ENCODE data around the gene SMIM22.

SMIM22 gene

GRCh38 chr16:4813251-4814003 is 18.3 kb downstream of the SMIM22 start:
- FAIRE-seq: no peak

DNA sequence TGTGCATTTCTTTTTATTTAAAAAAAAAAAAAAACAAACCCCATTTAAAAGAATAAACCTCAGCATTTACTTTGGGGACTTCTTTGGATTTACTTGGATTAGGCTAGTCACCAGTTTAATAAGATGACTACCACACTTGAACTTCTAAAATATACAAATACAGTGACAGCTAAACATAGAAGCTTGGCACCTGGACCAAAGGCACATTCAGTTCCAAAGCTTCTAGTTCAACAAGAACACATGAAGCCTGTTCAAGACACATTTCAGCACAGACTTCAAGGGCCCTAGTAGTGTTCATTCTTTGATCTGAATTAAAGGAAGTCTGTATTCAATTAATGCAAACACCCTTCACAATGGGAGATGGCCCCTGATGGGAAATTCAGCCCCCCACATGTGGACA is 18.9 kb downstream of the SMIM22 start:
- DNase-seq (ENCODE audit: insufficient read length, low spot score): no peak
- no peak for FAIRE-seq

More at GRCh38 chr16:4813251-4814003, 18.3 kb downstream of the SMIM22 start:
- no peak for DNase-seq (ENCODE audit: insufficient read length, low spot score)

DNA sequence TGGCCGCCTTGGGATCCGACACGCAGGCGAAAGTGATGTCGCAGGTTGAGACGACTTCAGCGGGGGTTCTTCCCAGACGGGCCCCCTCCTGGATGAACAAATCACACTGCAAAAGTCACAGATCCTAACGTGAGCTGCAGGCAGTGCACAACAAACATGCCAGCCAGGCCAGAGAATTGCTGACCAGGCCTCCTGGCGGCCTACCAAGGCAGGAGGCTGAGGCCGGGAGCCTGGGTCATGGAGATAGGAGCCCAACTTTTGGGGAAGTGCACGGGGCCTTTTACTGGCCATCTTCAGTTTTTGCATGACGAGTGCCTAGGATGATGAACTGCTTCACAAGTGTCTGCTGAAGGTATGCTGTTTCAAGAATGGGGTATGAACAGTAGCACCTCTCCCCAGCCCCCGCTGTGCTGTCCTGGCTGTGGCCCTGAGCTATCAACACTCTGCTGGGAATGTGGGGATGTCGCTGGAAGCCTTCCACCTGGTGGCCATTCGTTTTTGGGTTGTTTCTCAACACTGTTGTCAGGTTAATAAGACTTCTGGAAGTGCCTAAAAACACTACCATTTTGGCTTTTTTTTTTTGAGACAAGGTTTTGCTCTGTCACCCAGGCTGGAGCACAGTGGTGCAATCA is 19.5 kb downstream of the SMIM22 start:
- no peak for FAIRE-seq

GRCh38 chr16:4820652-4821051 is 25.5 kb downstream of the SMIM22 start:
- DNase-seq (ENCODE audit: insufficient read length, low spot score): no peak
- FAIRE-seq: no peak

More for the DNA sequence above, 19.5 kb downstream of the SMIM22 start:
- DNase-seq (ENCODE audit: insufficient read length, low spot score): no peak

DNA sequence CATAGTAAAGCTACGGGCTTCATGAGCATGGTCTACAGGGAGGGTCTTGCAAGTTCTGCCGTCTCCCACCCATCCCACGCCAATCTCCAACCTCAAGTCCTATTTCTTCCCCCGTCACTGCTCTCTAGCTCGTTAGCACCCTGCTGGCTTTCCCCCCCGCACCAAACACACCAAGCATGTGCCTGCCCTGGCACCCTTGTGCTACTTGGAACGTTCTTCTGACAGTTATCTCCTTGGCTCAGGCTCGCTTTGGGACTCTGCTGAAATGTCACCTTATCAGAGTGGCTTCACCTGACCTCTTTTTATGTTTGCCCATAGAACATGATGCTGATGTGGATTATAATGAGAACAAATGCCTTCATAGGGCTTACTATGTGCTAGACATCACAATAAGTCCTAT is 30.0 kb downstream of the SMIM22 start:
- no peak for DNase-seq (ENCODE audit: insufficient read length, low spot score)
- FAIRE-seq: no peak

GRCh38 chr16:4826526-4826925 is 31.4 kb downstream of the SMIM22 start:
- DNase-seq (ENCODE audit: insufficient read length, low spot score) (no peak), FAIRE-seq (no peak)

GRCh38 chr16:4826980-4827379 is 31.8 kb downstream of the SMIM22 start:
- FAIRE-seq (no peak), DNase-seq (ENCODE audit: insufficient read length, low spot score) (no peak)

GRCh38 chr16:4828567-4829321 is 33.6 kb downstream of the SMIM22 start:
- DNase-seq (ENCODE audit: insufficient read length, low spot score) (no peak), FAIRE-seq (peak; percentile 23)

DNA sequence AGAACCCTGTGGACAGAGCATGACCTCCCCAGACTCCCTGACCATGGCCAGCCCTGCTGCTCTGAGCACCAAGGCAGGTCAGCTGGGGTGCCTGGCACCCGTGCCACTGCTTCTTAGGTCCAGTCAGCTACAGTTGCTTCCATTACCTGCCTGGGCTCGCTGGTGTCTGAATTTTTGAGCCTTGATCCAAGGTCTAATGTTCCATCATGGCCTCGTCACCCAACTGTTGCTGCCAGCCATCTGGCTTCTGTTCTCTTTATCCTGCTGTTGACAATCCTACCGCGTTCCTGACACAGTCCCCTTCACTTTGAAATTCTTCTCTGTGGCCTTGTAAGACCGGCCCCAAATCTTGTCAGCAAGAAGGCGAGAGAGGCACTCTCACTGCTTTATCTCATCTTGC is 35.2 kb downstream of the SMIM22 start:
- FAIRE-seq: no peak
- DNase-seq (ENCODE audit: insufficient read length, low spot score): no peak

DNA sequence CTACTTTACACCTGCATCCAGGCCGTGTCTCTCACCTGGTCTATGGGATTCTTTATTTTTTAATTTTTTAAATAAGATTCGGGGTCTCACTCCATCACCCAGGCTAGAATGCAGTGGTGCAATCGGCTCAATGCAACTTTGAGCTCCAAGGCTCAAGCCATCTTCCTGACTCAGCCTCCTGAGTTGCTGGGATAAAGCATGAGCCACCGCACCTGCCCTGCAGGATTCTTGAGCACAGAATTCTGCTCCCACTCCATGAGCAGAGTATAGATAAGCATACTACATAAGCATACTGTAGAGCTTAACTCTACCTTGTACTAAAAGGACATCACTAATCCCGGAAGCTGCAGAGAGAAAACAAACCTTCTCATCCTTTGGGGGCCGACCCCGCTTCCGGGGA is 36.4 kb downstream of the SMIM22 start:
- FAIRE-seq: no peak
- no peak for DNase-seq (ENCODE audit: insufficient read length, low spot score)

DNA sequence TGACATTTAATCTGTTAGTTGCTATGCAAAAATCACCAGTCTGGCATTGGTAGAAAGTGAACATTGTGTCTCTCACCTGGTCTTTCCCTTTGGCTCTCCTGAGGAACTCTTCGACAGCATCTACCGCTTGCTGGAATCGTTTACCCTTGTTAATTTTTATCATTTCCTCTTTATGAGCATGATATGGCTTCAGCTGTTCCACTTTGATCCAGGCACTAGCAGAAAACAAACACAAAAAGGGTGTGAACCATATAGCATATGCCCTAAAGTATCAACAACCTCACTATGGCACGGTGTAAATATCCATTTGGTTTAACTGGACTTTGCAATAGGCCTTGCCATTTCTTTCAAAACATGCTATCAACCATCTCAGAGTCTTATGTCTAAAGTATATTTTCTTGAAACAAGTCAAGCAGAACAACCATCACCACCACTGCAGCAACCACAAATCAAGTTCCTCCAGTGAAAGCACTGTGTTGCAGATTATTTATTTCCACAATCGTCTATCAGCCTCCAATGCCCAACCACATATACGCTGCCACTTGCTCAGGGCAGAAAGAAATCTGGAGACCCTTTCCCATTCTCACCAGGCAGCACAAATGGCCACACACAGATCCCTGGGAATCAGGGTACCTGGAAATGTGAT is 37.7 kb downstream of the SMIM22 start:
- DNase-seq (ENCODE audit: insufficient read length, low spot score): no peak
- no peak for FAIRE-seq

DNA sequence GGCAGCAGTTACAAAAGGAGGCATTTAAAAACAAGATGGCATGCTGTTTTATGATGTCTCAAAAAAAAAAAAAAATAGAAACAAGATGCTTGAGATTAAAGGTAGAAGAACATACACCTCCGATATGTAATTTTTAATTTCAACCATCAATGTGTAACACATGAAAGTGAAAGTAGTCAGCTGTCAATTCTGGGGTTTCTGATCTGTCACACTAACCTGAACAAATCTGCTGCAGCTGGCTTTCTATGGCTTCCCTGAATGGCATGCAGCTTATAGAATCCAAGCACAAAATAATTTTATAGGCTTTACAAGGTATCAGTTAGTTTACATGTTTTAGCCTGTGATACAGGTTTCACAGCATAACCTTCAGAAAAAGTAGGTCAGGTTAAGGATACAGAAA is 38.4 kb downstream of the SMIM22 start:
- no peak for FAIRE-seq

DNA sequence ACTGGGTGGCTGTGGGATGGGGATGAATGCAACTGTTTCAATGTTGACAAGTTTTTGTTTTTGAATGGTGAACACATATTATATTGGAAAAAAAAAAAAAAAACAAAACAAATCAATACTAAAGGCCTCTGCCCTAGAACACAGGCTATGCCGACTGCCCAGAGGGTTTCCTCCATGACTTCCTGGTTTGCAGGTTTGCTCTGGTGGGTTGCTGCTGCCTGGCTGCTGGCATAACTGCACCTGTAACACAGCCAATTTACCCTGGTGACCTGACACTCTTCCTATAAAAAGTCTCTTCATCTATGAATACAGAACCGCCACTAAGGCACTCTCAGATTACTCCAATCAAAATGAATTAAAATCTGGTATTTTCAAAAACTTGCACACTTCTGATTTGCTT is 41.6 kb downstream of the SMIM22 start:
- DNase-seq (ENCODE audit: insufficient read length, low spot score) (no peak), FAIRE-seq (no peak)

More for the DNA sequence above, 38.4 kb downstream of the SMIM22 start:
- no peak for DNase-seq (ENCODE audit: insufficient read length, low spot score)

DNA sequence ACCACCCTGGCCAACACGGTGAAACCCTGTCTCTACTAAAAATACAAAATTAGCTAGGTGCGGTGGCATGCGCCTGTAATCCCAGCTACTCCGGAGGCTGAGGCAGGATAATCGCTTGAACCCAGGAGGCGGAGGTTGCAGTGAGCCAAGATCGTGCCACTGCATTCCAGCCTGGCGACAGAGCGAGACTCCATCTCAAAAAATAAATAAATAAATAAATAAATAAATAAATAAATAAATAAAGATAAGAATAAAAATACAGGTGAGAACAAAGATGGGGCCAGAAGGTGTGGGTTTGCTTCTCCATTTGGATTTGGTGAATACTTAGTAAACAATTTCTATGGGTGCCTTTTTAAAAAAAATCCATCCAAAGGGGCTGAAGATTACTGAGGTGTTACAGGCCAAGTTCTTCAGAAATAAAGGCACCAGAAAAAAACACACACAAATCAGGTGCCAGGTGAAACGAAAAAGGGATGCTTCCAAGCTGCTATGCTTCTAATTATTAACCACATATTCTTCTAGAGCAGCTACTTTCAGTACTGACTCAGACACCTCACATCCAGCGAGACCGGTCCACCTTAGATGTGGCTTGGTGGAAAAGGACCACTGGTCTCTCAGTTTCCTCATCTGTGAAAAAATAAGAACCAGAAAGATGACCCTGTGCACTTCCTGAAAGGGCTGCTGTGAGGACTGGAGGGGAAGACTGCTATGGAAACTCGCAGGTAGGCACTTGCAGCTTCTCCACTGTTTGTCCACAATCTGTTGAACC is 42.7 kb downstream of the SMIM22 start:
- DNase-seq (ENCODE audit: insufficient read length, low spot score): no peak
- no peak for FAIRE-seq

DNA sequence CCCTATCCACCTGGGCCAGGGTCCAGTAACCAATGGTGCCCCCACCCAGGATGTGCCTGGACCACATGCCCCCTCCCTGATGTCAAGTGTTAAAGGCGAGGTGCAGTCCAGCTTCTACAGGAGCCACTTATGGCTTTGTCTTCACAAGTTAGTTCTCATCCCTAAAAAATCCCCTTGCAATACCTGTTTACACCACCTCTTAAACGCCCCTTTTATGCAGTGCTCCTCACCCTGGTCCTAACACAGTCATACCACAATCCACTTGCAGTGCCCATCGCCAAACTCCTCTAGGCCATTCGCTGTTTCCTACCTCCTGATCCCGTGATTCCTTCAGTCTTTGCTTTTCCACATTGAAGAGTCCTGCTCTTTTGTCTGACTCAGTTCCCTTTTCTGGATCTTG is 44.8 kb downstream of the SMIM22 start:
- FAIRE-seq (no peak), DNase-seq (ENCODE audit: insufficient read length, low spot score) (no peak)

- DNase-seq (ENCODE audit: insufficient read length, low spot score) (no peak), FAIRE-seq (no peak)
Measured at GRCh38 chr16:4840984-4841383, 45.8 kb downstream of the SMIM22 start.
